Stimulated activated CD8-positive, alpha-beta memory T cell treated with anti-CD3 and anti-CD28 coated beads, Interleukin-12 subunit alpha, Interleukin-12 subunit beta, amount 100 ng/mL, for 1 hour (primary cell): Measurements from ENCODE around the gene CYB5R4.

Experiments
- DNase-seq: peaks from one replicate; pipeline ENCODE4 v3.0.0-alpha.2; 2020; ENCODE audit warnings: low read depth

CYB5R4 gene

DNA sequence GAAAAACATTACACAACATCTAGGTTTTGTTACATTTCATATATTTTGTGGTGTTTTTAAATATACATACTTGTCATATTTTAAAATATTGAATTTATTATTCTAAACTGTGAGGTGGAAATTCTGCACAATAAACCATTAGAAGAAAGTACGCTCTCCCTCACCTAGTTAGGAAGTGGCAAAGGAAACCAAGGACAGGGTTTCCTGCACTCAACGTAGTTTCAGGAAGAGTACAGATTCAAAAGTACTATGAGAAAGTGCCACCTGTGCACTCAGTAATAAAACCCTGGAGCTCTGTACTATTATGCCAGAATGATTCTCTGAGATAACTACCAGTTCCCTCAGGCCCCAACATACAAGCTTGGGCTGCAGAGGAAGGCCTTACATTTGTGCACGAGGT, 119.5 kb downstream of the CYB5R4 start:
- DNase-seq, result no peak

DNA sequence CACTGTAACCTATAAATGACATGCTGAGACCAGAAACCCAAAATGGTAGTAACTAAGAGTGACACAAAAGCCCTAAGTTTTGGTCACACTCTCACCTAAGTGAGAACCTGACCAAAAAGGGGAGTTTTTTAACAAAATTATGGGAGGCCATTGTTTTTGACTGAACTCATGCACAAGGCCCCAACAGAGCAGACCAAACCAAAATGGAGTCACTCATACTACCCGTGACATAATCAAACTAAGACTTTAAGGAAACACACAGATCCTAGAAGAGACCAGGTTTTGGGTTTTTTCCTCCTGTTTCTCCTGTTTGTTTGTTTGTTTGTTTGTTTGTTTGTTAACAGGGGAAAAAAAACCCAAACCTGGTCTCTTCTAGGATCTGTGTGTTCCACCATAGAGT, 124.9 kb downstream of the CYB5R4 start:
- no peak for DNase-seq

DNA sequence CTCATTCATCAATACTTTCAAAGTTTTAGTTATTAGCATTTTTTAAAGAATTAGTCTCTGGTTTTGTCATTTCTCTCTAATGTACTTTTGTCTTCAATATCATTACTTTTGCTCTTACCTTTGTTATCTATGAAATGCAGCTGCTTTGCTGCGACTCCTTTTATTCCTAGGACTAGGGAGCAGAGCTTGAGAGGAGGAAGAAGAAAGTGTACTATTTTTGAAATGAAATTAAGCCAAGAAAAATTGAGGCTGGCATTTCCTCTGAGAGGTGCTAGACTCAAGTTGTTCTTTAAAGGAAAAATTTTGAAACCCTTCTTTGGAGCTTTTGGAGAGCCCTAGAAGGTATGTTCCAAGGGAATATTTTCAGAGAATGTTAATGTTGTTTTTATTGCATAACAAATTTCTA, 125.8 kb downstream of the CYB5R4 start:
- DNase-seq, result no peak

GRCh38 chr6:83985715-83986114, 126.2 kb downstream of the CYB5R4 start:
- DNase-seq, result no peak

GRCh38 chr6:83998021-83998584, 138.6 kb downstream of the CYB5R4 start:
- no peak for DNase-seq

GRCh38 chr6:84001119-84001518, 141.6 kb downstream of the CYB5R4 start:
- no peak for DNase-seq

DNA sequence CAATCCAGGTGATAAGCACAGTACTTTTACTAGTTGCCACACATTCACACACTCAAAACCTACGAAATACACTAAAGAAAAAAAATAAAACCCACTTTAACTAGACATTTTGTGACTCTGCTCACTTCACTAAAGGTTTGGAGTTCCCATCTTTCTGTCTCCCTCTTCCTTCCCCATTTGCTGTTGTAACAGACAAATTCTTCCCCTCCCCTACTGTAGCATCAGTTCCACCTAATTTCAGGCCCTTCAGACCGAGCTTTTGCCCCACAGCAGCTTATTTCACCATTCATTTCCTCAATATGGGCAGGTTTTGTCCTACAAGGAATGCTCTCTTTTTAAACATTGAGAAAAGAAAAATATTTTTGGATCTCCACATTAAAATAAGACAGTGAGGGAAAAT, 142.7 kb downstream of the CYB5R4 start:
- no peak for DNase-seq

DNA sequence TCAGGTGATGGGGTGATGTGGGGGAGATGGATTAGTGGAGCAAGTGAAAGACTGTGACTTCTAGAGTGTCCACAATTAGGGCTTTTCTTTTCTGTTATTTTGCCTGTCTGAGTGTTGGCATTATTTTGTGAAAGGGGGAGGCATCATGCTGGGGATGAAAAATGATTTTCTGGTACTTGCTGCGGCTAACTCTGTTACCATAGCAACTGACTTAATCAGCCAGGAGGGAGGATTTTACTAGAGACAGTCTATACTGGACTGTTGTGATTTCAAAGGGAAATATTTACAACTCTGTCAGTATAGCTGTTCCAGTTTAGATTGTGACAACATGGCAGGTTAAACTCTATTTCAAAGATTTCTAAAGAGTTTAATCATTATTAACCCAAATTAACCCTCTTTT, 143.6 kb downstream of the CYB5R4 start:
- DNase-seq, result no peak

- DNase-seq, result no peak
These were observed 144.2 kb downstream of the CYB5R4 start for GRCh38 chr6:84003654-84004053.

DNA sequence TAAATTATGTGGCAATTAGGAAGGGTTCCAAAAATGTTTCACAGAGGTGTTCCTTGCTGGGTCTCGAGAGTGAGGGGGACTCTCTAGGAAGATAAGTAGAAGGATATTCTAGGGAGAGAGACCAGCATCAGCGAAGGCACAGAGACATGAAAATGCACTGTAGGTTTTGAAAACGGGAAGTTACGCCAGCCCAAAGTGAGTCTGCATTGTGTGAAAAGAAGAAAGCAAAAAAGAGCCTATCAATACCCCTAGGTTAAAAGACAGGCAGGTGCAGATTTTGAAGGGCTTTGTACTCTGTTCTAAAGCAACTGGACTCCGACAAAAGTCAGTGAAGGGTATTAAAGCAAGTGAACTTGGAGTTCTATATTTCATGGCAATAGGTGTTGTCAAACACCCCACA, 148.4 kb downstream of the CYB5R4 start:
- DNase-seq, result no peak

- no peak for DNase-seq
These were observed 153.9 kb downstream of the CYB5R4 start for GRCh38 chr6:84013354-84013753.

DNA sequence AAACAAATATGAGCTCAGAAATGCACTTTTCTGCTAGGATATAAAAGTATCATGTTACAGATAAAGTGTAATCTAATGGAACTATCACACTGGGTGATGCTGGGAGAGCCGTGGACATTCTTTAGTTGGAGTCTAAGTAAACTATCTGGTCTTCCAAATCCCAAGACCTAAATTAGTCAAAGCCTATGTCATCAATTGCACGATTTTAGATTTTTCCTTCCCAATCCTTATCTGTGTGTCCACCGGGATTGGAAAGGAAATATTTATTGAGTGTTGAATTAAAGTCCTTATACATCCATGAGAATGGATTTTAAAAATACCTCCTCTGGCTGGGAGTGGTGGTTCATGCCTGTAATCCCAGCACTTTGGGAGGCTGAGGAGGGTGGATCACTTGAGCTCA, 154.4 kb downstream of the CYB5R4 start:
- DNase-seq, result no peak

DNA sequence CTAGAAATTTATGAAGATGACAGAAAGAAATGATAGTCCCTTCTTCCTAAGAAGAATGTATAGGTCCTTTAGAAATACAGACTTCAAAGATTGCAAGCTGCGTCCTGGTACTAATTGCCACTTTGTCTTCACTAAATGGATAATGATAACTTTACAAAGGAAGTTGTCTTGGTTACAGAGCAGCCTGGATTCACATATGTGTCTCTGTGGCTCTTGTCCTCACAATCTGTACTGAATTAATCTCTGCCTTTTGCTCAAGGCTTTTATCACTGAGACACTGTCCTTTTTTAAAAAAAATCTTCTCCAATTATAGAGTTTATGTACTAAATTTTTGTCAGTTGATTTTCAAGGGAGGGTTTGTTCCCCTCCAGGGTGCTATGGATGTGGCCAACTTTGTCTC, 156.5 kb downstream of the CYB5R4 start:
- DNase-seq, result no peak
